Ascending aorta (tissue), 2 donors: ENCODE data around the gene TAS2R50. TPM values are rescaled to one million over a fixed set of nuclear protein-coding genes. Genes with fewer than 3 reads are reported as not detected.

Experiments used
- DNase-seq, 2 donors: peaks; one replicate each; pipeline ENCODE4 v3.0.0-alpha.2; 2019; ENCODE audit warnings: low spot score in 2 of 2
- H3K27ac ChIP-seq, 2 donors: fragments of 200-600 bp; sonication (generic); one replicate each; pipeline ENCODE4 v1.5.1; 2016 to 2017; ENCODE audit warnings: mild to moderate bottlenecking in 1 of 2
- H3K27me3 ChIP-seq: fragments of 200-600 bp; sonication (generic); one replicate; pipeline ENCODE4 v1.5.1; 2017
- H3K36me3 ChIP-seq, 2 donors: fragments of 200-600 bp; sonication (generic); one replicate each; pipeline ENCODE4 v1.5.1; 2016
- H3K4me1 ChIP-seq, 2 donors: fragments of 200-600 bp; sonication (generic); one replicate each; pipeline ENCODE4 v1.5.1; 2016 to 2017; ENCODE audit warnings: mild to moderate bottlenecking in 1 of 2
- H3K4me3 ChIP-seq, 2 donors: fragments of 200-600 bp; sonication (generic); one replicate each; pipeline ENCODE4 v1.5.1; 2016 to 2017; ENCODE audit warnings: mild to moderate bottlenecking in 1 of 2
- H3K9me3 ChIP-seq, 2 donors: fragments of 200-600 bp; sonication (generic); one replicate each; pipeline ENCODE4 v1.5.1; 2016
- CTCF ChIP-seq, 3 experiments: fragments of 200-600 bp in 2 of 3; fragments of 450-650 bp in 1 of 3; sonication (generic) in 2 of 3; IDR thresholded peaks; one replicate each; pipeline ENCODE4 v1.5.1; 2016 to 2019; ENCODE audit warnings: antibody characterized with exemption in 3 of 3, mild to moderate bottlenecking in 1 of 3, moderate library complexity in 1 of 3
- intact Hi-C: fragments of 100-400 bp; cut with DNase I; formaldehyde crosslinking; loops from one replicate; pipeline ENCODE4 v1.15.1; 2023
- total RNA-seq: library from RNA; depleted of rRNA; stranded (reverse); fragments of >200 nt; gene quantifications from one replicate; pipeline ENCODE4 v1.1.0, GENCODE V29; 2016

Gene TAS2R50
- total RNA-seq, 1 donor from 2014 or later = not detected

GRCh38 chr12:10967409-10967808 is 19.3 kb downstream of the TAS2R50 start:
- Histone ChIP-seq H3K36me3 (no peaks in the 10 kb centered on the region), H3K9me3 (no peaks in the 10 kb centered on the region), H3K4me3 (no peak overlapping the region), H3K27ac (no peak overlapping the region), H3K4me1 (peaks cover 0 to 3% of the 10 kb centered on the region in 2 donors), H3K27me3 (no peaks in the 10 kb centered on the region)
- intact Hi-C loops = no loop called here
- DNase-seq = no peak
- TF ChIP-seq CTCF (IDR thresholded peaks at IDR 0.05) = no peak

GRCh38 chr12:10966314-10966713 is 20.4 kb downstream of the TAS2R50 start:
- peaks cover 0 to 3% of the 10 kb centered on the region in 2 donors for H3K4me1 ChIP-seq
- H3K27me3 ChIP-seq = no peaks in the 10 kb centered on the region
- H3K4me3 ChIP-seq = no peak overlapping the region
- DNase-seq = no peak
- no peaks in the 10 kb centered on the region for H3K36me3 ChIP-seq
- TF ChIP-seq CTCF (IDR thresholded peaks at IDR 0.05) = no peak
- intact Hi-C loops = no loop called here
- H3K9me3 ChIP-seq = no peaks in the 10 kb centered on the region
- no peak overlapping the region for H3K27ac ChIP-seq

GRCh38 chr12:10965476-10965875 is 21.2 kb downstream of the TAS2R50 start:
- Histone ChIP-seq H3K4me1 (peaks cover 0 to 3% of the 10 kb centered on the region in 2 donors), H3K4me3 (no peak overlapping the region), H3K27ac (no peak overlapping the region), H3K36me3 (no peaks in the 10 kb centered on the region), H3K27me3 (no peaks in the 10 kb centered on the region), H3K9me3 (no peaks in the 10 kb centered on the region)
- DNase-seq = no peak
- no peak for TF ChIP-seq CTCF (IDR thresholded peaks at IDR 0.05)
- intact Hi-C loops = no loop called here

- no peak overlapping the region for H3K27ac ChIP-seq
- H3K4me3 ChIP-seq = no peak overlapping the region
- H3K36me3 ChIP-seq = no peaks in the 10 kb centered on the region
- intact Hi-C loops = no loop called here
- no peak for TF ChIP-seq CTCF (IDR thresholded peaks at IDR 0.05)
- no peak for DNase-seq
- H3K27me3 ChIP-seq = no peaks in the 10 kb centered on the region
- no peaks in the 10 kb centered on the region for H3K4me1 ChIP-seq
- H3K9me3 ChIP-seq = peaks cover 0 to 13% of the 10 kb centered on the region in 2 donors
Observed at GRCh38 chr12:10960211-10960610, 26.5 kb downstream of the TAS2R50 start.

- Histone ChIP-seq H3K27me3 (no peaks in the 10 kb centered on the region), H3K4me3 (no peak overlapping the region), H3K27ac (no peak overlapping the region), H3K9me3 (peaks cover 0 to 17% of the 10 kb centered on the region in 2 donors), H3K36me3 (no peaks in the 10 kb centered on the region), H3K4me1 (no peaks in the 10 kb centered on the region)
- intact Hi-C loops = no loop called here
- no peak for DNase-seq
- no peak for TF ChIP-seq CTCF (IDR thresholded peaks at IDR 0.05)
Observed at GRCh38 chr12:10959804-10960203, 26.9 kb downstream of the TAS2R50 start.

- DNase-seq = no peak
- H3K27ac ChIP-seq = no peak overlapping the region
- H3K27me3 ChIP-seq = no peaks in the 10 kb centered on the region
- intact Hi-C loops = no loop called here
- no peak for TF ChIP-seq CTCF (IDR thresholded peaks at IDR 0.05)
- H3K36me3 ChIP-seq = no peaks in the 10 kb centered on the region
- peaks cover 0 to 28% of the 10 kb centered on the region in 2 donors for H3K9me3 ChIP-seq
- H3K4me1 ChIP-seq = no peaks in the 10 kb centered on the region
- H3K4me3 ChIP-seq = no peak overlapping the region
Observed at GRCh38 chr12:10957741-10958140, 29.0 kb downstream of the TAS2R50 start.
